Ectodermal cell (in vitro differentiated cells): ENCODE results near the gene ADORA2B.
"Not testable (repeated sequence)": the region's sequence is repeated elsewhere in the genome, so short reads cannot be mapped to it uniquely, and the experiment has no call there.

Experiments
- H3K27ac ChIP-seq: 2 replicates; pipeline ENCODE4 v1.7.0; 2013; ENCODE audit warnings: mild to moderate bottlenecking, low read depth, low read length; ENCODE audit not compliant: insufficient read depth, poor library complexity, severe bottlenecking
- H3K27me3 ChIP-seq: 2 replicates; pipeline ENCODE4 v1.7.0; 2013; ENCODE audit warnings: mild to moderate bottlenecking, low read length; ENCODE audit not compliant: insufficient read depth, control insufficient read depth, poor library complexity, severe bottlenecking
- H3K36me3 ChIP-seq: one replicate; pipeline ENCODE4 v1.7.0; 2013; ENCODE audit warnings: low read length; ENCODE audit not compliant: control insufficient read depth, insufficient read depth
- H3K4me1 ChIP-seq: one replicate; pipeline ENCODE4 v1.7.0; 2013; ENCODE audit warnings: low read length; ENCODE audit not compliant: control insufficient read depth, insufficient read depth
- H3K4me3 ChIP-seq: 2 replicates; pipeline ENCODE4 v1.7.0; 2013; ENCODE audit warnings: low read depth, low read length, control low read depth; ENCODE audit not compliant: insufficient read depth
- H3K9me3 ChIP-seq: 2 replicates; pipeline ENCODE4 v1.7.0; 2013; ENCODE audit warnings: mild to moderate bottlenecking, low read length, moderate library complexity; ENCODE audit not compliant: control insufficient read depth
- WGBS, 2 experiments: methylation state at CpG; one replicate each; pipeline ENCODE4 v1.1.7; 2013; ENCODE audit warnings: missing lambda C conversion rate in 2 of 2; 5-methylcytosine and 5-hydroxymethylcytosine counted together

Gene ADORA2B

DNA sequence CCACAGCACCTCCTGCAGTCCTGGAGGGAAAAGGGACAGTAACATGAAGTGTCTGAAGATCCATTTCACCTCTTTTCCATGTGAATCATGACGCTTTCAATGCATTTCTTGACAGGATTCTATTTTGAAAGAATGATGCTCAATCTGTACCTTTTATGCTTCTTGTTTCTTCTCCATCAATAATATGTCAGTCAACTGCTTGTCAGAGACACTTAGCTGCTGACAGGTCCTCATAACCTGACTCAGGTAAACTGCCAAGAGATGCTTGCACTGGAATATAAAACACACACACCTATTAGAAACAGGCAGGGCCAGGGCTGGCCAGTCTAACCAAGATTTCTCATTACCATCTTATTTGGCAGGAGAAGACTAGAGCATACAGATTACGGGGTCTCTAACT lies 33.0 kb downstream of the ADORA2B start:
- WGBS, 2 experiments = 90 to 92% methylated on average over 2 of the region's 2 CpGs

DNA sequence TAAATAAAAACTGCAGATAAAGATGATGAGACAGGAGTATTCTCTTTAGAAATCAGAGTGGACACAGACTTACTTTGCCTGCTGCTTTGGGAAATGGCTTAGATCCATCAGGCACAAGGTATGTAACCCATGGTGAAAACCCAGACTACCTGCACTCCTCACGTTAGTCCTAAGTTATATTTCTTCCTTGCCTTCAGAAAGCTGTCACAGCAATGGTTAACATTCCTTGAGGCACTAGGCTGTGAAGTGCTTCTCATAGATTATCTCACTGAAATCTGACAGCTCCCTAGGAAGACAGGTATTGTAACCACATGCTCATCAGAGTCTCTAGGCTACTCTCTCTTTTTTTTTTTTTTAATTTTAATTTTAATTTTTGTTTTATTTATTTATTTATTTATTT lies 33.7 kb downstream of the ADORA2B start:
- H3K27ac ChIP-seq = no peak overlapping the region
- H3K36me3 ChIP-seq = peaks cover 36% of the 10 kb centered on the region
- no peaks in the 10 kb centered on the region for H3K4me1 ChIP-seq
- H3K27me3 ChIP-seq = no peaks in the 10 kb centered on the region
- no peaks in the 10 kb centered on the region for H3K9me3 ChIP-seq
- WGBS, 2 experiments = 89 to 93% methylated on average over 1 of the region's 1 CpG
- H3K4me3 ChIP-seq = no peak overlapping the region

More for the DNA sequence above, 33.0 kb downstream of the ADORA2B start:
- peaks cover 32% of the 10 kb centered on the region for H3K36me3 ChIP-seq
- no peaks in the 10 kb centered on the region for H3K4me1 ChIP-seq
- H3K27me3 ChIP-seq = no peaks in the 10 kb centered on the region
- H3K27ac ChIP-seq = no peak overlapping the region
- H3K9me3 ChIP-seq = no peaks in the 10 kb centered on the region
- H3K4me3 ChIP-seq = no peak overlapping the region

DNA sequence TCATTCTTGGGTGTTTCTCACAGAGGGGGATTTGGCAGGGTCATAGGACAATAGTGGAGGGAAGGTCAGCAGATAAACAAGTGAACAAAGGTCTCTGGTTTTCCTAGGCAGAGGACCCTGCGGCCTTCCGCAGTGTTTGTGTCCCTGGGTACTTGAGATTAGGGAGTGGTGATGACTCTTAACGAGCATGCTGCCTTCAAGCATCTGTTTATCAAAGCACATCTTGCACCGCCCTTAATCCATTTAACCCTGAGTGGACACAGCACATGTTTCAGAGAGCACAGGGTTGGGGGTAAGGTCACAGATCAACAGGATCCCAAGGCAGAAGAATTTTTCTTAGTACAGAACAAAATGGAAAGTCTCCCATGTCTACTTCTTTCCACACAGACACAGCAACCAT lies 34.1 kb downstream of the ADORA2B start:
- H3K27ac ChIP-seq, H3K27me3 ChIP-seq, H3K4me1 ChIP-seq, H3K4me3 ChIP-seq, H3K9me3 ChIP-seq: not testable (repeated sequence)
- H3K36me3 ChIP-seq = peaks cover 36% of the 10 kb centered on the region
- no CpG with 5 or more reads among the region's 4 CpGs for WGBS, 2 experiments

DNA sequence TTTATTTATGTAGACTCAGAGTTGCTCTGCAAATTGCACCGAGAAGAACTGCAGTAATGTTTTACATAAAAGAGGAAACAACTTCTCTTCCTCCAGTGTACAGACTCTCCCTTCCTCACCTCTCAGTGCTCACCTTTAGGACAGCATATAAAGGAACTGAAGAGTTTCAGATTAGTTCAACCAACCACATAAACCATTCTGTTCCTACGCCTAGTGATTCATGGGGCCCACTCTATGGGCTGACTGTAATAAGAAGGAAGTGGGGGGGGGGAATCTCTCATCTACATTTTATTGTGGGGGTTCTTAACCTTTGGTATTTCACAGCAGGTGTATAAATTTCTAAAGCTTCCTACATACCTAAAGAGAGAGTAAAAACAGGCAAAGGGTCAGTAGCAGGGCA lies 36.3 kb downstream of the ADORA2B start:
- 43 to 93% methylated on average over 1 of the region's 2 CpGs for WGBS, 2 experiments
- Histone ChIP-seq H3K9me3 (no peaks in the 10 kb centered on the region), H3K27me3 (no peaks in the 10 kb centered on the region), H3K4me3 (no peak overlapping the region), H3K4me1 (no peaks in the 10 kb centered on the region), H3K27ac (no peak overlapping the region), H3K36me3 (peaks cover 42% of the 10 kb centered on the region)

DNA sequence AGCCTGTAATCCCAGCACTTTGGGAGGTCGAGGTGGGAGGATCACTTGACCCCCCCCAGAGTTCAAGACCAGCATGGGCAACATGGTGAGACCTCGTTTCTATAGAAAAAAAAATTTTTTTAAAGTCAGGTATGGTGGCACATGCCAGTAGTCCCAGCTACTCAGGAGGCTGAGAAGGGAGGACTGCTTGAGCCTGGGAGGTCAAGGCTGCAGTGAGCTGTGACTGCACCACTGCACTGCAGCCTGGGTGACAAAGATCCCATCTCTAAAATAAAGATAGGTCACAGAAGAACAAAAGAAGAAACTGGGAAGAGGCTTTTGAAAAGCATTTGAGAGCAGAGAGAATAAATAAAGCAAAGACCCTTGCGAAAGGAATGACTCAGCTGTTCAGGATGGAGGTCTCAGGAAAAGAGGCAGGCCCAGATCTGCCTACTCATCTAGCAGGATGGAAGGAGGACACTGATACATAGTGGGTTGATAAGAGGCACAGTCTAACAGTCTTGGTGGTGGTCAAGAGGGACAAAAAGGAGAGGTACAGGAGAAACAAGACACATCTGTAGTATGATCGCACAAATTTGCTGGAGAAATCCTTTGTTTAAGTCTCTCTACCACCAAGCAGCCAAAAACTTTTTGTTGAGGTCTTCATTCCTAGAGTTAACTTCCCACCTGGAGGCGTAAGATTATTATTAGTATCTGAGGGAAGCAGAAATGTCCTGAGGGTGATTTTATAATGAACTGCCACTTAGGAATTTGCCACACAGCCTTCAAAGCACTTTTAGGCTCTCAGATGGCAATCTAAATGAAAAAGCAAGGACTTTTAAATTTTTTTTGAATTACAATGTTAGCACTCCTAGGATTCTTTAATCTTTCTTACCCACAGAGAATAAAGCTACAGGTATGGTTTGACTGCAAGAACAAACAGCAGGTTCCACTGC lies 37.0 kb downstream of the ADORA2B start:
- H3K4me1 ChIP-seq = no peaks in the 10 kb centered on the region
- H3K4me3 ChIP-seq = no peak overlapping the region
- no peak overlapping the region for H3K27ac ChIP-seq
- WGBS, 2 experiments = 89 to 90% methylated on average over 5 of the region's 5 CpGs
- H3K9me3 ChIP-seq = no peaks in the 10 kb centered on the region
- H3K36me3 ChIP-seq = peaks cover 42% of the 10 kb centered on the region
- no peaks in the 10 kb centered on the region for H3K27me3 ChIP-seq

DNA sequence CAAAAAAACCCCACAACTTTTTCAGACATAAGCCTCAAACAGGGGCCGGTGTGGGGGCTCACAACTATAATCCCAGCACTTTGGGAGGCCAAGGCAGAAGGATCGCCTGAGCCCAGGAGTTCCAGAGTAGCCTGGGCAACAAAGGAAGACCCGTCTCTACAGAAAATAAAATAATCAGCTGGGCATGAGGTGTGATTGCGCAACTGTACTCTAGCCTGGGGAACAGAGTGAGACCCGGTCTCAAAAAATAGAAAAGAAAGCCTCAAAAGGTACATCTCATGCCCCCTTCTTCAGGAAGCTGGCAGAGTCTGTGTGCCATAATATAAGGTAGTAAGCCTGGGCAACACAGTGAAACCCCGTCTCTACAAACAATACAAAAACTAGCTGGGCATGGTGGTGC lies 51.4 kb downstream of the ADORA2B start:
- no peaks in the 10 kb centered on the region for H3K9me3 ChIP-seq
- H3K27ac ChIP-seq = no peak overlapping the region
- H3K36me3 ChIP-seq = peaks cover 7% of the 10 kb centered on the region
- no peaks in the 10 kb centered on the region for H3K27me3 ChIP-seq
- no peaks in the 10 kb centered on the region for H3K4me1 ChIP-seq
- H3K4me3 ChIP-seq = no peak overlapping the region
- WGBS, 2 experiments = 83 to 86% methylated on average over 6 of the region's 6 CpGs

DNA sequence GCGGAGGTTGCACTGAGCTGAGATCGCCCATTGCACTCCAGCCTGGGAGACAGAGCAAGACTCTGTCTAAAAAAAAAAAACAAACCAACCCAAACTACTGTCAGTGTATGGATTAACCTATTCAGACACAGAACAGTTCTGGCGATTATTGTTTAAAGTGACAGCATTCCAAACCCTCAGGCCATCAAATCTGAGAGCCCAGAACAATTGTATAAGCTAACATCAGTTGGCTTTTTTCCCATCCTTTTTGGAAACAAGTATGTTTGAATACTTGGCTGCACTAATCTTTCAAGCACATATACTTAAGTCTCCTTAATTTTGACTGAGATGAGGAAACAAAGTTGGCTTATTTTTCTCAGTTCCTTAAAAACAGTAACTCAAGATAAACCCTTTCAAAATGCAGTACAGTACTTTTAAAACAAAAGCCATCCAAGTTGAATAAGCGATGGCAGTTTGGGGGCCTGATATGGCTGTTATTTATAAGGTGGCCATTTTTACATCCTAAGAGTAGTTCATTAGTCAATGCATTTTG lies 53.2 kb downstream of the ADORA2B start:
- no peak overlapping the region for H3K27ac ChIP-seq
- H3K4me1 ChIP-seq = no peaks in the 10 kb centered on the region
- 92 to 93% methylated on average over 4 of the region's 4 CpGs for WGBS, 2 experiments
- no peak overlapping the region for H3K4me3 ChIP-seq
- H3K36me3 ChIP-seq = peaks cover 20% of the 10 kb centered on the region
- no peaks in the 10 kb centered on the region for H3K9me3 ChIP-seq
- no peaks in the 10 kb centered on the region for H3K27me3 ChIP-seq

DNA sequence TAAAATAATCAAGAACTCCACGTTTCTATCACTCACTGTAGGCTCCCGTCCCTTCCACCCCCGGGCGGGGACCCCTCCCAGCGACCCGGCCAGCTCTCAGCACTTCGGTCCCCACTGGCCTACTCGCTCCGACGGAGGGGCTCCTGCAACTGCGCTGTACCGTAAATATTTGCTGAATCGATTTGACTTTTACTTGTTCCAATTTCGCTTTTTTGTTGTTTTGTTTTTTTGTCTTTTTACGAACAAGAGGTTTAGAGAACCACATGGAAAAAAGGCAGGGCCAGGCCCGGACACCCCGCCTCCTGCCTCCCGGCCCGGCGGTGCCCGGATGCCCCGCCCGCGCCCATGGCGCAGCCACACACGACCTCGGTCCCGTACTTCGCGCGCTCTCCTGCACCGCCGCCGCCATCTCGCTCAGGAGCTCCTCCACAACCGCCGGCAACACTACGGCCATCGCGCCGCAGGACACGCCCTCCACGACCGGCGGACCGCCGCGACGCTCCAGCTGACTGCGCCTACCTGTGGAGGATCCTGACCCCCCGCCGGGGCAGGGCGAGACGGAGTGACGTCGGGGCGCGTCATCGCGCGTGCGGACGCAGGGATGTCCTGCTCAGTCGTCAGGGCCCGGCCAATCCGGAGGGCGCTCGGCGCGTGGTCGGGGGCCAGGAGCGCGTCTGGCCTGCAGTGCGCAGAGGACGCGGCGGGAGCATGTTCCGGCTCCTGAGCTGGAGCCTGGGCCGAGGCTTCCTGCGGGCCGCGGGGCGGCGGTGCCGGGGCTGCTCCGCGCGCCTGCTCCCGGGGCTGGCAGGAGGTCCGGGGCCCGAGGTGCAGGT lies 54.4 kb downstream of the ADORA2B start, which contains the start of the genes TTC19 and ZSWIM7:
TSS of gene TTC19 (plus strand) at position 684 of the 833 bp plus-strand sequence. CDS start at position 709, 25 bp downstream.
TSS of gene ZSWIM7 (minus strand) at position 564 of the 833 bp plus-strand sequence. CDS start at position 454, 110 bp downstream.
- WGBS, 2 experiments = 0 to 1% methylated on average over 91 of the region's 91 CpGs
- H3K27me3 ChIP-seq = no peaks in the 10 kb centered on the region
- H3K27ac ChIP-seq = peak within 1 kb of the TSS; percentile 93
- H3K4me3 ChIP-seq = peak within 1 kb of the TSS; percentile 87
- H3K4me1 ChIP-seq = no peaks in the 10 kb centered on the region
- H3K36me3 ChIP-seq = peaks cover 30% of the 10 kb centered on the region
- H3K9me3 ChIP-seq = no peaks in the 10 kb centered on the region

DNA sequence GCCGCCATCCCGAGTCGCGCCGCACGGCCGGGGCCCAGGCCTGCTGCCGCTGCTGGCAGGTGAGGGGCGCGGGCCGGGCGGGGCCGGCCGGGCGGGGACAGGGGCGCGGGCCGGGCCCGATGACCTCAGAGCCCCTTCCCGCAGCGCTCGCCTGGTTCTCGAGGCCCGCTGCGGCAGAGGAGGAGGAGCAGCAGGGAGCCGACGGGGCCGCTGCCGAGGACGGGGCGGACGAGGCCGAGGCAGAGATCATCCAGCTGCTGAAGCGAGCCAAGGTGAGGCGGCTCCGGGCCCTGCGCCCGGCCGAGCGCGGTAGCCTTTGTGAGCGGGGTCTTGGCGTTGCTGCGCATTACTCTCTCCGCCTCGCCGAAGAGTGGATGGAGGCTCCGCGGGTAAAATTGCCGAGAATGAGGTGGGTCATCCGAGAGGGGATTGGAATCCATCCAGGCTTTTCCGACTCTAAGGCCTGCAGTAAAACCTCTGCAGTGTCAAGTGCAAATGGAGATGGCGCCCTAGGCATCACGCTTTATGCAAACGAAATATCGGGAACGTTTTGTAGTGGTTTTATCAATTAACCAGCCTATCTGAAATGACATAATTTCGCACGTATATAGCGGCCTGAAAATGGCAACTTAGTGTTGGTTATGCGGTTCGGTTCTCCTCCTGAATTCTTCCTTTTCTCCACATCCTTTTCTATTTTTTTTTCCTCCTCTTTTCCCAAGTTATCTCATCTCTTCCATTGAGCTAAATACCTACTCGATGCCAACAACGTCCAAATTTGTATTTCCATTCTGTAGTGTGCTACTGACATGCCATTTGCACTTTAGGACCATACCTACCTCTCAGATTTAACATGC lies 55.3 kb downstream of the ADORA2B start:
- H3K4me1 ChIP-seq = no peaks in the 10 kb centered on the region
- no peaks in the 10 kb centered on the region for H3K9me3 ChIP-seq
- H3K4me3 ChIP-seq = peak overlapping the region; percentile 87
- no peaks in the 10 kb centered on the region for H3K27me3 ChIP-seq
- peaks cover 38% of the 10 kb centered on the region for H3K36me3 ChIP-seq
- 1% methylated on average over 64 of the region's 64 CpGs for WGBS, 2 experiments
- H3K27ac ChIP-seq = peak overlapping the region; percentile 93
